SKM-1 (cell line): ENCODE measurements around the gene BDP1.
"Not testable (repeated sequence)": the region's sequence is repeated elsewhere in the genome, so short reads cannot be mapped to it uniquely, and the experiment has no call there.

Experiments
- DNase-seq: peaks from one replicate; lab custom pipeline; 2025; ENCODE audit not compliant: unreplicated experiment; lab: John Stamatoyannopoulos, UW

Gene BDP1

DNA sequence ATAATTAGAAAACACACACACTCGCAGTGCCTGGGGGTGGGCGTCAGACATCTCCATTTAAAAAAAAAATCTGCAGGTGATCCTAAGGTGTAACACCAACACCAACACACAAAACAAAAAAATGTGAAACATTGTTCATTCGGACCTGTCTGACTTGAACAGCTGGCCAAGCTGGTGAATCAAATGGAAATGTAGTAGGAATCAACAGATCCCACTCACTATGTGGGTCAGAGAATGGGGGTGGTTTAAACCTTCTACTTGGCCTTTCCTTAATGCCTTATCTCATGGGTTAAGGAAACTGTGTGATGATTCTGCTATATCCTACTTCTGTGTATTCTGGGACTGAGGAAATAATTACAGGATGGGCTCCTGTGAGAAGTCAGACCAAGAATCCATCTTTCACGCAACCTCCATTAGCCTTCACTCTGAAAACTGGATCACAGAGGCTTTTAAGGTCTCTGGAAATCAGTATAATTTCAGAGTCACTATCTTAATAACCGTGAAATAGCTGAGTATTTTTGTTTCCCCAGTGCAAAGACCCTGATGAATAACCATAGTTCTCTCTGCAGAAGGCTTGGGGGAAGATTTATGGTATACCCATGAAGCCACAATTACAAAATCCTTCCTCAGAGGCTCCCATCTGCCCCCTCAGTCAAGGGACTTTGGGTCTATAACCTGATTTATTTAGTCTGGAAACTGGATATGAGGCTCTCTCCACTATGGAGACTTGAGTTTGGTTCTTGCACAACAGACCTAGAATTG lies 114.5 kb downstream of the BDP1 start:
- DNase-seq = no peak

DNA sequence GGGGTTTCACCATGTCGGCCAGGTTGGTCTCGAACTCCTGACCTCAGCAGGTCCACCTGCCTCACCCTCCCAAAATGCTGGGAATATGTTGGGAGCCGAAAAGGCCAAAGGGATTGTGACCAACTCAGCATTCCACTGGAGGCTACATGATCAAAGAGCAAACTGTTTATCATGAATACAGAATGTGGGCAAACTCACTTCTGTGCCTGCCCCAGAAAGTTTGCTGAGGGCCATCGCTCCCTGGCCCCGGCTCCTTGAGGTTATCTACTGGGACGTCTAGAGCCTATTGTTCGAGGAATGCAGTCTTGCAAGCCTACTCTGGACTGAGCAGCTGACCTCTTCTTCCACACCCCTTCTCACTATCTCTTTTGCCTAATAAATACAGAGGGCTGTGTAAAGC lies 116.4 kb downstream of the BDP1 start:
- not testable (repeated sequence) for DNase-seq

DNA sequence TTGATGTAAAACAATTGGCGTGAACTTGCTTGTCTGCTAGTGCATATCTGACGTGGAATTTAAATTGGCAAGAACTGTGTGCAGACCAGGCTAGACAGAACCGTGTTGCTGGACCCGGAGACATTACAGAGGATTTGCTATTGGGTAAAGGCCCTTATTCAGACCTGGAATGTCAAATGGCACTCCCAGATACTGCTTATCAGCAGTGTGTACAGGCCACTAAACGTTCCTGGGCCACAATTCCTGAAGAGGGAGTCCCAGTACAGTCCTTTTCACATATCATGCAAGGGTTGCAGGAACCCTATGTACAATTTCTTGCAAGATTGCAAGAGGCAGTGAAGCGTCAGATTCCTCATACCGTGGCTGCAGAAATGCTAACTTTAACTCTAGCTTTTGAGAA lies 118.1 kb downstream of the BDP1 start:
- DNase-seq = no peak

GRCh38 chr5:71575588-71575987 lies 120.1 kb downstream of the BDP1 start:
- not testable (repeated sequence) for DNase-seq

- no peak for DNase-seq
Observed at GRCh38 chr5:71576241-71576640, 120.8 kb downstream of the BDP1 start.

- DNase-seq = not testable (repeated sequence)
Observed at GRCh38 chr5:71577839-71578238, 122.4 kb downstream of the BDP1 start.

GRCh38 chr5:71582945-71583584 lies 127.6 kb downstream of the BDP1 start:
- DNase-seq = no peak

GRCh38 chr5:71586052-71586940 lies 130.8 kb downstream of the BDP1 start:
- DNase-seq = no peak

DNA sequence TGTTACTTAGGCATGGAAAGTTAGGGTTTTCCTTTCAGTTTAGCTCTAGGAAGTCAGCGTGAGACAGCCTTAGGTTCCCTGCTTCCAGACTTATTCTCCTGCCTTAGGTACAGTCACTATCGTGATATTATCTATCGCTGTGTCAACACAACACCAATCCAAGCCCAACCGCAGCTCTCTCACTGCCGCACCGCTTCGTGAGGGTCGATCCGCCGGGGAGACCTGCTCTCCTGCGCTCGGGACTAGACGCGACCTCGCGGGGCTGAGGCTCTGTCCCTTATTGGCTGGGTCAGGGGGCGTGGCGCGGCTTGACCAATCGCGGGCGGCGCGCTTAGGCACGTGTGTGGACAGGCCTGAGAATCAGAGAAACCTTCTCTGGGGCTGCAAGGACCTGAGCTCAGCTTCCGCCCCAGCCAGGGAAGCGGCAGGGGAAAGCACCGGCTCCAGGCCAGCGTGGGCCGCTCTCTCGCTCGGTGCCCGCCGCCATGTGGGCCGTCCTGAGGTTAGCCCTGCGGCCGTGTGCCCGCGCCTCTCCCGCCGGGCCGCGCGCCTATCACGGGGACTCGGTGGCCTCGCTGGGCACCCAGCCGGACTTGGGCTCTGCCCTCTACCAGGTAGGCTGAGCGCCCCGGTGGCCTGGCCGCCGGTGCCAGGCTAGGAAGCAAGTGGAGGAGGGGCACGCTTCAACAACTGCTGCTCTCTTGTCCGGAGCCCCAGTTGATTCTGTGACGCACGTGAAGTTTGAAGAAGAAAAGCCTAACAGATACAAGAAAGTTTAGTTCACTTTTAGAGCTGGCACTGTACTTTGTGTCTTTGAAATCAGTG lies 131.7 kb downstream of the BDP1 start, which contains the start of gene MCCC2:
Gene MCCC2 (plus strand): TSS at position 400 of the 825 bp plus-strand sequence. CDS start 86 bp downstream, at position 486.
- DNase-seq = peak; percentile 71

DNA sequence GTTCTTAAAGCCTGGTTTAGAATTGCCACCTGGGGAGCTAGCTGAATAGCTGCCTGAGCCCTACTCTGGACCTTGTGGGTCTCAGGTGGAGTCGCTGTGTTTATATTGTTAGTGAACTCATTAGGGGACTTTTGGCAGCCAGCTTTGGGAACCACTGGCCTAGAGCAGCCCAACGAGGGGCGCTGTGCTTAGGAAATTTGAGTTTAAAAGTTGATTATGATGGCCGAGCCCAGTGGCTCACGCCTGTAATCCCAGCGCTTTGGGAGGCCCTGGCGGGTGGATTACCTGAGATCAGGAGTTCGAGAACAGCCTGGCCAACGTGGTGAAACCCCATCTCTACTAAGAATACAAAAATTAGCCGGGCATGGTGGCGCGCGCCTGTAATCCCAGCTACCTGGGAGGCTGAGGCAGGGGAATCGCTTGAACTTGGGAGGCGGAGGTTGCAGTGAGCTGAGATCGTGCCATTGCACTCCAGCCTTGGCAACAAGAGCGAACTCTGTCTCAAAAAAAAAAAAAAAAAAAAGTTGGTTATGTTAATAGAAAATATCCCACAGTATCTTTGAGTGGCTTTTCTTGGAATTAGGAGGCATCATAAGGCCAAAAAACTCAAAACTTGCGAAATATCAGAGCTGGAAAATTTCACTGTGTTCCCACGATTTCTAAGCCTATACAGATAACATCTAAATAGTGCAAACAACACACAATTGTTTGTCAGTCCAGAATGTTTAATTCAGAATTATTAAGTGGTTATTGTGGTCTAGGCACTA lies 132.5 kb downstream of the BDP1 start:
- no peak for DNase-seq

- no peak for DNase-seq
Observed at GRCh38 chr5:71588533-71588885, 133.1 kb downstream of the BDP1 start.

DNA sequence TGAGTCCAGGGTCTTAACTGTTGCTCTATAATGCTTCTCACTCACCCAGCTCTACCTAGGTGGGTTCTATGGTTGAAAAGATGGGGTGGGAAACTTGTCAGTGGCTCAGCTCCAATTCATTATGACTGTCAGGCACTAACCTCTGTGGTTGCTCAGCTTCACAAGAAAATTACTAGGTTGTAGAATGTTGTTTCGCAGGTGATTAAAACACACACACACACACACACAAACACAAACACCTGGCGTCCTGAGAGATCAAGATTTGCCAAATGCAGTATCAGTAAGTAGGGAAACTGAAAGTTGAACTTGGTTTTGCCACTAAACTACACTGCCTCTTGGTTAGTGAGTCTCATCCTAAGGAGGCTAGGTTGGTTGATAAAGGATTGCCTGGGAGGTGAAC lies 134.5 kb downstream of the BDP1 start:
- no peak for DNase-seq

GRCh38 chr5:71591100-71591499 lies 135.6 kb downstream of the BDP1 start:
- no peak for DNase-seq

DNA sequence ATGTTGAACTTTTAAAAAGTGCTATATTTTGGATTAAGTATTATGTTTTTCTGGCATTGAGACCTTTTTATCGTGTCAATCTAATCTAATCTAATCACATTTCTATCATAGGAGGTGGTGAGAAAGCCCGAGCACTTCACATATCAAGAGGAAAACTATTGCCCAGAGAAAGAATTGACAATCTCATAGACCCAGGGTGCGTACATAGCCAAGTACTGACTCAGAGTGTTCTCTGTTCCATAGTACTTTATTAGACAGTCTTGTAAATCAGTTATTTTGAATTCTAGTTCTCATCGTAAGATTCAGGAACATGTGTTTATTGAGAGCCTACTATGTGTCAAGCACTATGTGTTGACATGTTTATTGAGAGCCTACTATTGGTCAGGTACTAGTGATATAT lies 140.7 kb downstream of the BDP1 start:
- DNase-seq = no peak

DNA sequence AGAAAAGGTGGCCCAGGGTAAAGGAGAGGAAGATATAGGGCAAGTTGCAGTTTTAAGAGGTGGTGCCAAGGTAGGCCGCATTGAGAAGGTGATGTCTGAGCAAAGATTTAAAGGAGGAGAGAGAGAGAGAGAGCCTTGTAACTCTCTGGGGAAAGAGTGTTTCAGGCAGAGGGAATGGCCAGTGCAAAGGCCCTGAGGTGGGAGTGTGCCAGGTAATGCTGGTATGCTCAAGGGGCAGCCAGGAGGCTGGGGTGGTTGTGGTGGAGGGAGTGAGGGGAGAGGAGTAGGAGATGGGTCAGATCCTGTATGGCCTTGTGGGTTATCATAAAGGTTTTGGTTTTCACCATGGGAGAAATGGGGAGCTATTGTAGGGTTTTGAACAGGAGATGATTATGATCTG lies 141.6 kb downstream of the BDP1 start:
- no peak for DNase-seq

DNA sequence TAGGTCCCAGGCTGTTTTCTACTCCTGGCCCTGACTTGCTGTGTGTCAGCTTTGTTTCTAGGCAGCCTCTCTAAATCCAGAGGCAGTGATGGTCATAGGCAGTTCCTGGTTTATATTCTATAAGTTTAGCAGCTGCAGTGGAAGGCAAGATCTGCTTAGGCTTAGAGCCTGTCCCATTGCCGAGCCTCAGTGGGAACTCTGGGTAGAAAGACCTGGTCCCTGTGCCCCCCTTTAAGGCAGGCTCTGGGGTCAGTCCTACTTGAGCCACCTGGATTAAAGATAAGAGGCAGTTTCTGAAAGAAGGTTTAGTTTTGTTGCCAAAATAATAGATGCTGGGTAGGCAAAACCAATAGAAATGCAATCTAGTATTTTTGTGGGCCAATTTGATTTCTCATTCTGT lies 145.3 kb downstream of the BDP1 start:
- DNase-seq = no peak

DNA sequence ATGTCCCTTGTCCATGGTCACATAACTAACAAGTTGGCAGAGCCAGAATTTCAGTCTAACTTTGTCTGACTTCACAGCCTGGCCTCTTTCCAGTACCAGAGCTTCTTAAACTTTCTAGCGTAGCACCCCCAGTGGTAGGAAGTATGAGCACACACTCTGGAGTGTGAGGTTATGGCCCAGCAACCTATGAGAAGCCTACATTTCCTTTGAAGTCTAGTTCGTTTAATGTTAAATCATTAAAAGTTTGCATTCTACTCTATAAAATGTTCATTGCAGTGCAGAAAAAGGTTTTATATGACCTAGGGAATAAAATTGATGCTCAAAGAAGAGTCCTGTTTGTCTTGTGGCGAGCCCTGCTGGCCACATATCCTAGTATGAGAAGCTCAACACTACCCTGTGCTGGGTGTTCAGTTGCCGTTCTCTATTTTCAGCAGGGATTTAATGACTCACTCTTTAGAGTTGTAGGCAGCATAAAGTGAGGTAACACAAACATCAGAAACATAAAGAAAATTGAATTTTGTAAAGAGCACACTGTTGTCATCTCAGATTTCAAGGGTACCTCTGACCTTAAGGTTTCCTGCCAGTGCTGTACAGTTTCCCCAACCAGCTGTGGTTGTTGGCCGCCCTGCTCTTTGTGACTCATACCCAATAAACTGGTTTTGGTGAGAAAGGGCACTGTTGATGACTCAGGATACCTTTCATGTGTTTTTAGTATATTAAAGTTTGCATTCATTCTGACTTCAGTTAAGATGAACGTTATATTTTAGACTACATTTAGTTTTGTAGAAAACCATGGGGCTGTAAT lies 146.0 kb downstream of the BDP1 start:
- peak; percentile 49 for DNase-seq

- not testable (repeated sequence) for DNase-seq
Observed at GRCh38 chr5:71609916-71610315, 154.5 kb downstream of the BDP1 start.

- DNase-seq = no peak
Observed at GRCh38 chr5:71615809-71616208, 160.4 kb downstream of the BDP1 start.
